Spleen (tissue), 7 donors: ENCODE measurements around the gene XYLT1.

Experiments
- CTCF ChIP-seq, 11 experiments: fragments of 200-600 bp in 7 of 11; fragments of 450-650 bp in 4 of 11; sonication (generic) in 4 of 11; IDR thresholded peaks in 8 of 11; conservative IDR thresholded peaks in 3 of 11; 1 replicate in 7 of 11; 2 replicates in 4 of 11; pipeline versions ENCODE4 v1.4.0 to v1.8.0; 2016 to 2021; ENCODE audit warnings: antibody characterized with exemption in 11 of 11, inconsistent platforms in 4 of 11, mild to moderate bottlenecking in 1 of 11
- POLR2AphosphoS5 ChIP-seq, 3 donors: sonication (generic); formaldehyde crosslinking; IDR thresholded peaks; one replicate each; pipeline ENCODE4 v1.5.1; 2017; ENCODE audit warnings: antibody characterized with exemption in 3 of 3
- donor health status: DM: no; HTN: no; CAD: no; lungs with moderate emphysema.
- donor health status: DM: no; HTN: no; CAD: no.
- donor health status: DM: no; HTN: no; CAD: no.

GRCh38 chr16:17374668-17375255, 96.0 kb downstream of the XYLT1 start:
- TF ChIP-seq CTCF (IDR thresholded peaks at IDR 0.05 in 8 of 11, conservative IDR thresholded peaks at IDR 0.05 in 3 of 11) (no peak), POLR2AphosphoS5 (IDR thresholded peaks at IDR 0.05) (no peak)
